Measurements from ENCODE around the gene FAM171A1.

DNA sequence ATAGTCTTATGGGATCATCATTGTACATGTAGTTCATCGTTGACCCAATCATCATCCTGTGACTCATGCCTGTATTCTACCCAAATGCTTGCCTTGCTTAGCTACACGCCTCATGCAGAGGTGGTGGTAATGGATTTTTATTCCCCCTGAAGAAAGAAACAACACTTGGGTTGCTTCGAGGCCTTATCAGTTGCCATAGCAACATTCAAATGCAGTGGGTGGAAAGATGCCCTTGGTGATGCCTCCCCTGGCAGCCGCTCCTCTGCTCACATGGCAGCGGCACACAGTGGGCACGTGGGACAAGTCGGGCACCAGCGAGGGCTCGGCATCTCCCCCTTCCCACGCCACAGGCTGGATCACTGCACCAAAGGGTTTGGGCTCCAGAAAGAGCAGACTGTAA is 148.6 kb downstream of the FAM171A1 start:
- TF ChIP-seq, protein P1, sequence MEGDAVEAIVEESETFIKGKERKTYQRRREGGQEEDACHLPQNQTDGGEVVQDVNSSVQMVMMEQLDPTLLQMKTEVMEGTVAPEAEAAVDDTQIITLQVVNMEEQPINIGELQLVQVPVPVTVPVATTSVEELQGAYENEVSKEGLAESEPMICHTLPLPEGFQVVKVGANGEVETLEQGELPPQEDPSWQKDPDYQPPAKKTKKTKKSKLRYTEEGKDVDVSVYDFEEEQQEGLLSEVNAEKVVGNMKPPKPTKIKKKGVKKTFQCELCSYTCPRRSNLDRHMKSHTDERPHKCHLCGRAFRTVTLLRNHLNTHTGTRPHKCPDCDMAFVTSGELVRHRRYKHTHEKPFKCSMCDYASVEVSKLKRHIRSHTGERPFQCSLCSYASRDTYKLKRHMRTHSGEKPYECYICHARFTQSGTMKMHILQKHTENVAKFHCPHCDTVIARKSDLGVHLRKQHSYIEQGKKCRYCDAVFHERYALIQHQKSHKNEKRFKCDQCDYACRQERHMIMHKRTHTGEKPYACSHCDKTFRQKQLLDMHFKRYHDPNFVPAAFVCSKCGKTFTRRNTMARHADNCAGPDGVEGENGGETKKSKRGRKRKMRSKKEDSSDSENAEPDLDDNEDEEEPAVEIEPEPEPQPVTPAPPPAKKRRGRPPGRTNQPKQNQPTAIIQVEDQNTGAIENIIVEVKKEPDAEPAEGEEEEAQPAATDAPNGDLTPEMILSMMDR (IDR thresholded peaks at IDR 0.05): no peak
- TF ChIP-seq POLR2A (IDR thresholded peaks at IDR 0.05): no peak

All from uterus (tissue), 2 donors.